Stimulated activated CD8-positive, alpha-beta memory T cell treated with anti-CD3 and anti-CD28 coated beads, Interleukin-12 subunit alpha, Interleukin-12 subunit beta, amount 100 ng/mL, for 24 hours (primary cell): ENCODE data around the gene CCNT1.

Experiments used
- DNase-seq: peaks from one replicate; pipeline ENCODE4 v3.0.0-alpha.2; 2020; ENCODE audit errors: extremely low read depth

The CCNT1 gene

DNA sequence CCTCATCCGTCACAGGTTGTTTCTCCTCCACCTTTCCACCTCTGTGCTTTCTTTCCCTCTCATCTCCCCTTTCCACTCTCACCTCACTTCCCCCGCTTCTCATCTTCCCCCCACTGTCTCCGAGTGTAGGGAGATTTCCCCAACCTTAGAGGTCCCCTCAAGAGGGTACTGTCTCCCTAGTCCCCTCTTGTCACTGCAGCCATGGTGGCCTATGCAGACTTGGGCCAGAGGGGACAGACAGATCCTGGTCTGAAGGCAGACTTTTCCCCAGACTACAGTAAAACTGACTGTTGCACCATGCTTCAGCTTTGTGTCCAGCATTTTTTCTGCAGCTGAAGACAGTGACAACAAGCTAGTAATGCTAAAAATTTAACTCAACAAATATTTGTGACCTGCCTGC is 75.7 kb downstream of the CCNT1 start:
- DNase-seq, result no peak

DNA sequence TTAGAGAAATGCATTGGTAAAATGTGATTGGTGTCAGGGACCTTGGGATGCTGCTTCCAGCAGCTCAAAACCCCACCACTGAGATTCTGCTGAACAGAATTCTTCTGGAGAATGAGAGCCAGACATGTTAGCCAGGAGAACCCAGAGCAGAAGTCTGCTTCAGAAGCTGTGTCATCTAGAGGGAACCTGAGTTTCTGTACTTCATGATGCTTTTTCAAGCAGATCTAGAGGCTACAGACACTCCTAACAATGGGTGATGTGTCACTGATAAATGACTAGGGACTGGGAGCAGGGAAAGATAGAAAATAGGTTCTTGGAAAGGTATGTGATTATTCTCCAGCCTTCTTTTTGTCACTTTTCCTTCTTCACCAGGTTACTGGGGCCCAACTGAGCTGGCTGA is 76.1 kb downstream of the CCNT1 start:
- no peak for DNase-seq
